ENCODE measurements around the gene DENND4A. TPM values are rescaled to one million over a fixed set of nuclear protein-coding genes. Genes with fewer than 3 reads are reported as not detected.

Gene DENND4A
- total and polyA plus RNA-seq, 2 of the 4 experiments (the other 2 are of a cell fraction) = 4.1 to 17.7 TPM

- Histone ChIP-seq H3K36me3 (ENCODE audit: control insufficient read depth, insufficient read depth, low read length) (peaks cover 10% of the 10 kb centered on the region), H2AFZ (replicated peaks; ENCODE audit: low read length, poor library complexity) (no peak overlapping the region), H3K18ac (ENCODE audit: low read depth, low read length) (no peak overlapping the region), H3K27me3 (ENCODE audit: control insufficient read depth, insufficient read depth, low read length) (no peaks in the 10 kb centered on the region), H2AK5ac (ENCODE audit: low read depth, low read length) (no peak overlapping the region), H4K20me1 (ENCODE audit: insufficient read depth, low read length) (no peaks in the 10 kb centered on the region), H4K8ac (ENCODE audit: low read depth in 2 of 2, low read length in 2 of 2) (no peak overlapping the region), H3K4ac (ENCODE audit: low read depth, low read length) (no peak overlapping the region), H3K4me3 (ENCODE audit: insufficient read depth, low read depth, low read length) (no peak overlapping the region), H4K91ac (ENCODE audit: insufficient read depth, low read depth, low read length) (no peak overlapping the region), H3K9ac (ENCODE audit: low read depth, low read length) (no peak overlapping the region), H3K4me1 (ENCODE audit: control insufficient read depth, insufficient read depth, low read length) (peaks cover 21% of the 10 kb centered on the region), H2BK20ac (ENCODE audit: low read depth, low read length) (no peak overlapping the region), H3K56ac (ENCODE audit: extremely low read depth, insufficient read depth, low read length) (no peak overlapping the region), H3K9me3 (ENCODE audit: control insufficient read depth, insufficient read depth, low read length) (no peaks in the 10 kb centered on the region), H3K4me2 (ENCODE audit: low read depth, low read length) (no peak overlapping the region), H2BK15ac (ENCODE audit: low read depth, low read length) (no peak overlapping the region), H3K9me1 (ENCODE audit: insufficient read depth, low read length) (peaks cover 12% of the 10 kb centered on the region), H2AK9ac (replicated peaks; ENCODE audit: low read depth, low read length, poor library complexity) (no peak overlapping the region), H2BK5ac (ENCODE audit: low read depth, low read length, poor library complexity, severe bottlenecking) (no peak overlapping the region), H3K14ac (replicated peaks; ENCODE audit: low read depth, low read length) (no peak overlapping the region), H4K5ac (ENCODE audit: low read depth, low read length) (no peak overlapping the region), H3K79me1 (ENCODE audit: low read depth in 1 of 2, low read length in 2 of 2) (no peaks in the 10 kb centered on the region), H3K27ac (ENCODE audit: insufficient read depth, low read length) (no peak overlapping the region), H3K23ac (ENCODE audit: low read depth, low read length) (no peak overlapping the region), H2BK120ac (ENCODE audit: low read depth, low read length) (no peak overlapping the region)
- ChIA-PET CTCF (no interaction called here), POLR2A (ENCODE audit: unreplicated experiment) (no interaction called here)
- BruUV-seq (replicated peaks) = no TSS peak
- in situ Hi-C loops (cut with MboI; ENCODE audit: low sequenced_read_pairs) (no loop called here), dilution Hi-C loops (cut with HindIII; ENCODE audit: low sequenced_read_pairs, unreplicated experiment) (no loop called here), intact Hi-C loops (cut with micrococcal nuclease) (no loop called here)
- TF ChIP-seq BHLHE40 (IDR thresholded peaks at IDR 0.05; ENCODE audit: low read depth, low read length) = no peak
- TF ChIP-seq MXI1 (IDR thresholded peaks at IDR 0.05; ENCODE audit: borderline replicate concordance, low read depth, low read length) = no peak
- TF ChIP-seq, protein P1, sequence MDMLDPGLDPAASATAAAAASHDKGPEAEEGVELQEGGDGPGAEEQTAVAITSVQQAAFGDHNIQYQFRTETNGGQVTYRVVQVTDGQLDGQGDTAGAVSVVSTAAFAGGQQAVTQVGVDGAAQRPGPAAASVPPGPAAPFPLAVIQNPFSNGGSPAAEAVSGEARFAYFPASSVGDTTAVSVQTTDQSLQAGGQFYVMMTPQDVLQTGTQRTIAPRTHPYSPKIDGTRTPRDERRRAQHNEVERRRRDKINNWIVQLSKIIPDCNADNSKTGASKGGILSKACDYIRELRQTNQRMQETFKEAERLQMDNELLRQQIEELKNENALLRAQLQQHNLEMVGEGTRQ (IDR thresholded peaks at IDR 0.05; ENCODE audit: low read depth, low read length) = no peak
- TF ChIP-seq RAD21 (IDR thresholded peaks at IDR 0.05; ENCODE audit: low read length) = no peak
- TF ChIP-seq POLR2A (IDR thresholded peaks at IDR 0.05; ENCODE audit: low read depth, low read length) = no peak
- no peak for TF ChIP-seq RFX5 (IDR thresholded peaks at IDR 0.05; ENCODE audit: low read depth, low read length)
- no peak for TF ChIP-seq MAZ (IDR thresholded peaks at IDR 0.05; ENCODE audit: borderline replicate concordance, low read depth, low read length)
- TF ChIP-seq NFE2L2 (IDR thresholded peaks at IDR 0.05; ENCODE audit: low read depth, low read length) = no peak
- no peak for TF ChIP-seq MAFK (IDR thresholded peaks at IDR 0.05; ENCODE audit: low read depth, low read length)
- TF ChIP-seq RCOR1 (IDR thresholded peaks at IDR 0.05; ENCODE audit: insufficient replicate concordance, low read length) = no peak
- TF ChIP-seq SMC3 (IDR thresholded peaks at IDR 0.05; ENCODE audit: low read depth, low read length) = no peak
- no peak for TF ChIP-seq ELK1 (IDR thresholded peaks at IDR 0.05; ENCODE audit: borderline replicate concordance, low read depth, low read length)
- no peak for TF ChIP-seq FOS (IDR thresholded peaks at IDR 0.05; ENCODE audit: low read depth, low read length)
- no peak for TF ChIP-seq CHD1 (IDR thresholded peaks at IDR 0.05; ENCODE audit: low read depth, low read length)
- WGBS, 2 experiments (ENCODE audit: extremely low coverage in 2 of 2, insufficient read length in 1 of 2) = no CpG with 5 or more reads among the region's 1 CpG
- ATAC-seq (ENCODE audit: low read depth) = no peak
- no peak for DNase-seq
Measured at GRCh38 chr15:65651042-65651322, 141.1 kb downstream of the DENND4A start.
